DMS153 treated with DMSO at 0.1 percent for 48 hours (cell line): ENCODE data around the gene SPTBN1.

Experiments
- DNase-seq: peaks from one replicate; lab custom pipeline; 2025; ENCODE audit not compliant: unreplicated experiment; lab: John Stamatoyannopoulos, UW

Gene SPTBN1

GRCh38 chr2:54628418-54628817, 172.3 kb downstream of the SPTBN1 start:
- no peak for DNase-seq

DNA sequence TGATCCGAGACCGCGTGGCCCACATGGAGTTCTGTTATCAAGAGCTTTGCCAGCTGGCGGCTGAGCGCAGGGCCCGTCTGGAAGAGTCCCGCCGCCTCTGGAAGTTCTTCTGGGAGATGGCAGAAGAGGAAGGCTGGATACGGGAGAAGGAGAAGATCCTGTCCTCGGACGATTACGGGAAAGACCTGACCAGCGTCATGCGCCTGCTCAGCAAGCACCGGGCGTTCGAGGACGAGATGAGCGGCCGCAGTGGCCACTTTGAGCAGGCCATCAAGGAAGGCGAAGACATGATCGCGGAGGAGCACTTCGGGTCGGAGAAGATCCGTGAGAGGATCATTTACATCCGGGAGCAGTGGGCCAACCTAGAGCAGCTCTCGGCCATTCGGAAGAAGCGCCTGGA, 172.8 kb downstream of the SPTBN1 start:
- DNase-seq: no peak

- no peak for DNase-seq
Observed at GRCh38 chr2:54629390-54629789, 173.3 kb downstream of the SPTBN1 start.

GRCh38 chr2:54629914-54630857, 174.1 kb downstream of the SPTBN1 start:
- DNase-seq: no peak

GRCh38 chr2:54630858-54631497, 174.9 kb downstream of the SPTBN1 start:
- no peak for DNase-seq

GRCh38 chr2:54631755-54632154, 175.6 kb downstream of the SPTBN1 start:
- DNase-seq: no peak

DNA sequence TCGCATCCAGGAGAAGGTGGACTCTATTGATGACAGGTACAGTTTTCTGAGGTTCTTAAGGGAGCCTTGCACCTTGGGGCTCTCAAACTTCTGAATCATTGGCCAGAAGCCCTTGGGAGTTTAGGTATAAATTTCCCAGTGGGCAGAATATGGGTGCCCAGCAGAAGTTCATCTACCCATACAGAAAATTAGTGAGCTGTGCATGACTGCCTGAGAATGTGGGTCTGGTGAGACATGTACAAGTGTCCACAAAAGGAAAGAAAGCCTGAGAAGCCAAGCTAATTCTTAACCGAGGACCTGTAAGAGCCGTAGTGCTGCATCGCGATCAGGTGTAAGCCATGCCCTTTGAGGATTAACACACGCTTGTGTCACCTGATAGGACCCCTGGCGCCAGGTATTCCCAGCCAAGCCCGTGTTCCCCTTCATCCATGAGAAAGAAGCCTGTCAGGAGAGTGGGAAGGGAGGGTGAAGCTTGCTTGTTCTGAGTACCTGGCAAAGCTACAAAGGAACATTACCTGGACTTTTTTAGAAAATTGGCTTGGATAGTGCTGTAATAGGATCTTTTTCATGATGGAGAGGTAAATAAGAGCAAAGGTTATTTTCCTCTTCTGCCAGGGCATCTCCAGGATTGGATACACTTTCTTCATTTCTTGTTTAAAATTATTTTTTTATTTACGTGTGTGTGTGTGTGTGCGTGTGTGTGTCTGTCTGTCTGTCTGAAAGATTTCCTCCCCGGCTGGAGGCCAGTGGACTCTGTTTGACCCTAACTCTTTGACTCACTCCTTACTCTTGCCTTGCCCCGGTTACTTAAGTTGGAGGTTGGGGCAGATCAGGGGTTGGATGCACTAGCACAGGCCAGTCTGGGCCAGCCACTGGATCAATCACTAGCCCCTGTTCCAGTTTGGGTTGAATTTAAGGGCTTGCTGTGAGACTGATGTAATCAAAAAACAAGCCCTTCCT, 176.9 kb downstream of the SPTBN1 start:
- DNase-seq: no peak

DNA sequence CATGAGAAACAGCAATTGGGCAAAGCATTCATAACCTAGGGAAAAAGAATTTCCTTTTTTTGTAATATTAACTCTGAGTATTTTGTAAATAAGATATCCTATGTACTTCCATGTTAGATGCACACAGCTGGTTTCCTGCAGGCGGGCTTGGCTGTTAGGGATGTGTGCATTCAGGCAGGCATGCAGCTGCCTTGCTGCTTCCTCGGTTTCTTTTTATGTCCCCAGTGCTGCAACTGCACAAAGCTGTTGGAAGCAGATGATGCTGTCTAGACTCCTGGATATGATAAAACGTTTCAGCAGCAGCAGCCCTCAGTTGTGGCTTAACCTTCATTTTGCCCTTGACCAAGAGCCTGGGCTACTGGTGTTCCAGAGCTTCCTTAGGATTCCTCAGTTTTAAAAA, 177.9 kb downstream of the SPTBN1 start:
- DNase-seq: no peak

- no peak for DNase-seq
Observed at GRCh38 chr2:54634564-54635511, 178.7 kb downstream of the SPTBN1 start.

DNA sequence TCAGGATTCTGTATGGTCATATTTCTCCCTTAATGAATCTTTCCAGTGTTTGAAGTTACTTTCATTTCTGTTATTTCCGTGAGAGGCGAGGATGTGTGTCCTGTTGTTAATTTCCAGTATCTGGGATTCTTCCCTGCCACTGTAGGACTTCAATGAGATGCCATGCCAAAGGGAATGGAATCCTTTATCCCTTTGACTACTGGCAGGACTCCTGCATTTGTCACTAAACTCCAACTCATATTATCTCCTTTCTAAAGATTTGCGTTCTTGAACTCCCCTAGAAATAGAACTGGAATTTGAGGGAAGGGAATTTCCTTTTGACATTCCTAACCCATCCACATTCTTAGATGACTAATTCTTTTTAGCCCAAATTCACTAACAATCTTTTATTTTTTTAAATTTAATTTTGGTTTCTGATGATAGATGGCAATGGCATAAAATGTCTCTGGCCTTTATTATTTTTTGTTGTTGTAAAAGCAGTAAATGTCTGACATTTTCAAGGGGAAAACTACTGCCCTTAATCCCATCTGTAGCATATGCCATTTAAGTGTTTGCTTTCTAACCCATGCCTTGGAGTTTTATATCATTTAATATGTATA, 179.5 kb downstream of the SPTBN1 start:
- DNase-seq: no peak

DNA sequence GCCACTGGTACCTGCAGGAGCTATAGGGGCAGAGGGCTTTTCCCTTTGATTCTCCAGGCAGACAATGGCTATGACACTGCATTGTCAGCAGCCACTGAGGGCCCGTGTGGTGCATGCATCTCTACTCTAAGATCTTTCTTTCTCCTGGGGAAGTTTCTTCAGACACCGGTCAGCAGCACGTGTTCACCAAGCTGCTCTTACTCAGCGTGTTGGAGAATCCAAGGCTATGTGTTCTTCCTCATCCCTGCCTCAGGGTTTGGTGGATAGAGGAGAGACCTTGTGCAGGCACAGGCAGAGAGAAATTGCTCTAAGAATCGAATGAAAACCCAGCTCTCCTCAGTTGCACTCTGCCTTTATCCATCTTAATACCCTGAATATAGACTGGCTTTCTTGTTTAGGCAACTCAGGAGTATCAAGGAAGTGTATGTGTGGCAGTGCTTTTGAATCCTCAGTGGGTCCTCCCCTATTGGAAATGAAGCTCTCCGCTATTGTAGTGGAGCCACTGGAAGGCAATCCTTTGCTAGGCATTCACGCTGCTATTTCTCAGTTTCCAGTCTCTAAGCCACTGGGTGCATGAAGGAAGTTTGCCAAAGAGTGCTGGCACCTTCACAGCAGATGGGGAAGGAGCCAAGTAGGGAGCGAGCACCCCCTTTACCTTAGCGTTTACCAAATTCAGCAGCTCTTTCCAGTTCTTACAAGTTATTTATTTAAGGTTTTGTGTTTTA, 180.4 kb downstream of the SPTBN1 start:
- no peak for DNase-seq

- DNase-seq: no peak
Observed at GRCh38 chr2:54638103-54638502, 182.0 kb downstream of the SPTBN1 start.

DNA sequence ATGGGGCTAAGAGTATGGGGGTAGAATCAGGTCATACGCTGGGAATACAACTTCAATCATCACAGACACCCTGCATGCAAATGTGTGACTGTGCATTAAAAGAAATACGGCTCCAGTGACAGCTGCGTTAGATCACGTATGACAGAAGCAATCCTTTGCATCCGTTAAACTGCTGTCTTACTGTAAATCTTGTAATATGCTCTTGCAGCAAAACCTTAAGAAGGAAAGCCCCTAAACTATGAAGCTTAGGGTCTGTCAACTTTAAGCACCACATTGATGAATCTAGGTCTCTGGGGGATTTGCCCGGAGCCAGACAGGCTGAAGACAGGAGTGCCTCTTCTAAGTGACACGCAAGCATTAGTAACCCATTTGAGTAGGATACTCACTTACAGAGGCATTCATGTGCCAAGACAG, 182.7 kb downstream of the SPTBN1 start:
- DNase-seq: no peak

DNA sequence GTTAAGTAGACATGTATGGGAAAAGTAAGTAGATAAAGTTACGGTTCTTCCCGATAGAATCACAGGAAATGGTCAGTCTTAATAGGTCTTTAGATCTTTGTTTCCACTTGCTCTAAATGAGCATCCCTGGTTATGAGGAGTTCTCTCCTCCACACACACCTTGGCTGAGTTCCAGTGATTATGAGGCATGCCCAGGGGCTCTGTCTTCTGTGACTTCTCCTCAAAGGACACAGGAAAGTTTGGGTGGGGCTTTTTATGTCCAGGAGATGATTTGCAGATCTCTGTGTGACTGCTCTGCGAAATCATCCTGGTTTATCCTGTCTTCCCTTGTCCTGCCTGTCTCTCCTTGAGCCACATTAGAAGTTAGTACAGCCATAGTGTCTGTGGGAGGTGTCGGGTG, 183.5 kb downstream of the SPTBN1 start:
- DNase-seq: no peak

DNA sequence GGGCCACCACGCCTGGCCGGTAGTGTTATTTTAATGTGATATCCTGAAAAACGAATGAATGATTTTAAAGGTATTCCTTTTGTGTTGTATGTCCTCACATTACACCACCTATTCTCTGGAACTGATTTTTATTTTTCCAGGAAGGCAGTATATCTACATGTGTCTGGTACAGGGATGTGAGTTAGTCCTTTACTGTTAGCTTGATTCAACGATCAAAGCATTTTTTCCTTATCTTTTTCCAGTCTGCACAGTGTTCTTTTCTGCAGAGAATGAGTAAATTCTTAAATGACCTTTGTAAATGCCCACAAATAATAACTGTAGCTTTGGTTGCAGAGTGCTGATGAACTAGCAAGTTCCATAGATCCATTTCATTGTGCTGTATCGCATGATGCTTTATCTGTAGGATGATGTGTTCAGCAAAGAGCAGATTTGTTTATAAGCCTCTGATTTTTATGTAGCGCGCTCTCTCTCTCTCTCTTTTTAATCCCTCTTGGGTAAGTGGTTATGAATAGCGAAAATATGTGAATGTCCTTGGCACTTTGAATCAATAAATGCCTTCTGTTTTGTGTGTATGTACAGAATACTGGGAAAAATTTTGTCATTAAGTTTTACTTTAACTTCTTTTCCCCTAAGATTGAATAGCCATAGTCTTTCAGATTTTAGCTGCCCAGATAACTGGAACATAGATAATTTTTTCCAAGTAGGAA, 184.9 kb downstream of the SPTBN1 start:
- no peak for DNase-seq

DNA sequence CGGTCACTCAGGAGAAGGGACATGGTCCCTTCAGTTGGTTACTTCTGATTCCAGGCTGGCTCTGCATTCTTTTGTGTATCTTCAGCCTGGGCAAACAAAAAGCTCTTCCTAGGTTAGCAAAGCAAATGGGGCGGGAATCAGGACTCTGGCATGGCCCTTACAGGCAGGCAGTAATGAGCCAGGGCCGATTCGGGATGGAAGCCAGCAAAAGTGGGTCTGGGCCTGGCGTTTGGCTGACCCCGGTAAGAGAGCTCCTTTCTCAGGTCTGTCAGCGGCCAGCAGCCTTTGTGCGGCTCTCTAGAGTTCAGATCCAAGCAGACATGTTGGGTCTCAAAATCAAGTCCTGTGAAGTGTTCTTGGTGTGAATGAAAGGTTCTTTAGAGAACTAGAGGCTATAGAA, 185.9 kb downstream of the SPTBN1 start:
- DNase-seq: no peak

- DNase-seq: no peak
Observed at GRCh38 chr2:54642677-54643430, 186.7 kb downstream of the SPTBN1 start.

- DNase-seq: no peak
Observed at GRCh38 chr2:54644236-54644635, 188.1 kb downstream of the SPTBN1 start.
